H1 (cell line): ENCODE results near the gene CYP1A2. TPM values are rescaled to one million over a fixed set of nuclear protein-coding genes. Genes with fewer than 3 reads are reported as not detected.

Source experiments
- CTCF ChIA-PET: fragments of 300-600 bp; sonication (Branson Sonifier 250); formaldehyde crosslinking; loops from one replicate; lab custom pipeline; 2021; ENCODE audit not compliant: partially characterized antibody; lab: Charles Lee
- POLR2A ChIA-PET: fragments of 300-600 bp; sonication (Branson Sonifier 250); formaldehyde crosslinking; loops from one replicate; lab custom pipeline; 2021; ENCODE audit warnings: inconsistent platforms; ENCODE audit not compliant: partially characterized antibody; lab: Charles Lee
- DNase-seq, 2 experiments: peaks; one replicate each; pipeline versions ENCODE4 v3.0.0 to v3.0.0-alpha.2; 2010 to 2022; ENCODE audit warnings: low spot score in 2 of 2, low read depth in 1 of 2, mixed read lengths in 1 of 2
- FAIRE-seq: peaks from 2 replicates; lab custom pipeline; 2011; peaks lifted over from hg19 to GRCh38; lab: Jason Lieb, UNC
- H2AFZ ChIP-seq: 2 replicates; pipeline ENCODE4 v1.8.1; 2012; ENCODE audit warnings: low read length, inconsistent platforms
- H2AK5ac ChIP-seq: 2 replicates; pipeline ENCODE4 v1.6.1; 2013; ENCODE audit warnings: low read depth, low read length
- H2BK120ac ChIP-seq: replicated peaks from 2 replicates; pipeline ENCODE3; 2013; ENCODE audit warnings: low read depth, low read length, inconsistent platforms
- H2BK12ac ChIP-seq: 2 replicates; pipeline ENCODE4 v1.6.1; 2013; ENCODE audit warnings: low read depth, low read length
- H2BK15ac ChIP-seq: 2 replicates; pipeline ENCODE4 v1.6.1; 2013; ENCODE audit warnings: low read length
- H2BK20ac ChIP-seq: 2 replicates; pipeline ENCODE4 v1.6.1; 2013; ENCODE audit warnings: low read length
- H2BK5ac ChIP-seq: 2 replicates; pipeline ENCODE4 v1.6.1; 2013; ENCODE audit warnings: low read depth, low read length
- H3K14ac ChIP-seq: 2 replicates; pipeline ENCODE4 v1.6.1; 2013; ENCODE audit warnings: inconsistent platforms; ENCODE audit not compliant: insufficient read length
- H3K18ac ChIP-seq: 2 replicates; pipeline ENCODE4 v1.6.1; 2013; ENCODE audit warnings: low read length; ENCODE audit errors: extremely low read depth
- H3K23ac ChIP-seq: 2 replicates; pipeline ENCODE4 v1.6.1; 2013; ENCODE audit warnings: inconsistent platforms; ENCODE audit not compliant: insufficient read length
- H3K23me2 ChIP-seq: 2 replicates; pipeline ENCODE4 v1.6.1; 2013; ENCODE audit warnings: low read depth, low read length
- H3K27ac ChIP-seq: 2 replicates; pipeline ENCODE4 v1.6.1; 2011; ENCODE audit warnings: low read depth, low read length, inconsistent platforms
- H3K27me3 ChIP-seq, 4 experiments: replicated peaks in 1 of 4; 1 replicate in 1 of 4; 2 replicates in 3 of 4; pipeline versions ENCODE4 v1.6.1 to v1.8.1; 2011 to 2013; ENCODE audit warnings: low read length in 3 of 4, mild to moderate bottlenecking in 3 of 4, inconsistent platforms in 2 of 4, mixed read lengths in 2 of 4, moderate library complexity in 1 of 4; ENCODE audit not compliant: control insufficient read depth in 3 of 4, insufficient read depth in 3 of 4; ENCODE audit errors: extremely low read depth in 1 of 4
- H3K36me3 ChIP-seq, 4 experiments: 2 replicates each; pipeline versions ENCODE4 v1.6.1 to v1.8.1; 2011 to 2013; ENCODE audit warnings: mild to moderate bottlenecking in 4 of 4, low read length in 3 of 4, moderate library complexity in 2 of 4, control low read depth in 1 of 4, inconsistent platforms in 1 of 4; ENCODE audit not compliant: insufficient read depth in 4 of 4, control insufficient read depth in 2 of 4
- H3K4ac ChIP-seq: replicated peaks from 2 replicates; pipeline ENCODE3; 2013; ENCODE audit warnings: low read length, low read depth, mixed read lengths, inconsistent platforms; ENCODE audit not compliant: insufficient read length
- H3K4me1 ChIP-seq, 4 experiments: replicated peaks in 1 of 4; 1 replicate in 1 of 4; 2 replicates in 3 of 4; pipeline versions ENCODE4 v1.6.1 to v1.8.1; 2011 to 2013; ENCODE audit warnings: low read length in 3 of 4, inconsistent platforms in 2 of 4, mixed read lengths in 1 of 4; ENCODE audit not compliant: insufficient read depth in 4 of 4, control insufficient read depth in 3 of 4
- H3K4me2 ChIP-seq, 2 experiments: 2 replicates each; pipeline versions ENCODE4 v1.6.1 to v1.8.1; 2011 to 2013; ENCODE audit warnings: low read depth in 2 of 2, low read length in 2 of 2, control low read depth in 1 of 2, inconsistent platforms in 1 of 2, mild to moderate bottlenecking in 1 of 2; ENCODE audit not compliant: insufficient read depth in 1 of 2
- H3K4me3 ChIP-seq, 4 experiments: fragments of 200-600, 300-600 bp in 1 of 4; sonication (generic), shearing (Covaris generic), sonication (Bioruptor Twin) in 1 of 4; 2 replicates each; pipeline versions ENCODE4 v1.5.1 to v1.8.1; 2011 to 2016; ENCODE audit warnings: low read length in 4 of 4, low read depth in 3 of 4, control low read depth in 2 of 4, inconsistent platforms in 2 of 4, mild to moderate bottlenecking in 2 of 4, mixed read lengths in 1 of 4, moderate library complexity in 1 of 4; ENCODE audit not compliant: insufficient read depth in 2 of 4; ENCODE audit errors: extremely low read depth in 1 of 4
- H3K56ac ChIP-seq: replicated peaks from 2 replicates; pipeline ENCODE3; 2013; ENCODE audit warnings: low read depth, mild to moderate bottlenecking, mixed read lengths, low read length, inconsistent platforms; ENCODE audit not compliant: insufficient read length
- H3K79me1 ChIP-seq: 2 replicates; pipeline ENCODE4 v1.6.1; 2013; ENCODE audit warnings: low read depth, low read length, control low read depth
- H3K79me2 ChIP-seq, 2 experiments: 2 replicates each; pipeline versions ENCODE4 v1.6.1 to v1.8.1; 2012 to 2013; ENCODE audit warnings: low read length in 2 of 2, mild to moderate bottlenecking in 2 of 2, inconsistent platforms in 1 of 2; ENCODE audit not compliant: insufficient read depth in 2 of 2, control insufficient read depth in 1 of 2
- H3K9ac ChIP-seq, 4 experiments: replicated peaks in 1 of 4; 1 replicate in 1 of 4; 2 replicates in 3 of 4; pipeline versions ENCODE4 v1.6.1 to v1.8.1; 2011 to 2013; ENCODE audit warnings: low read depth in 3 of 4, low read length in 3 of 4, control low read depth in 2 of 4, mild to moderate bottlenecking in 2 of 4, moderate library complexity in 2 of 4, inconsistent platforms in 1 of 4; ENCODE audit errors: extremely low read depth in 1 of 4
- H3K9me3 ChIP-seq, 2 experiments: 2 replicates each; pipeline versions ENCODE4 v1.6.1 to v1.8.1; 2012 to 2013; ENCODE audit warnings: mild to moderate bottlenecking in 2 of 2, moderate library complexity in 2 of 2, control low read depth in 1 of 2, inconsistent platforms in 1 of 2, low read depth in 1 of 2, low read length in 1 of 2, mixed read lengths in 1 of 2; ENCODE audit not compliant: insufficient read depth in 2 of 2
- H4K20me1 ChIP-seq, 2 experiments: replicated peaks in 1 of 2; 2 replicates each; pipeline versions ENCODE3 to v1.8.1; 2011 to 2013; ENCODE audit warnings: inconsistent platforms in 2 of 2, low read length in 2 of 2, mild to moderate bottlenecking in 1 of 2; ENCODE audit not compliant: insufficient read depth in 2 of 2, control insufficient read depth in 1 of 2
- H4K5ac ChIP-seq: 2 replicates; pipeline ENCODE4 v1.6.1; 2013; ENCODE audit warnings: low read length, low read depth, mixed read lengths, inconsistent platforms; ENCODE audit not compliant: insufficient read length
- H4K8ac ChIP-seq: 2 replicates; pipeline ENCODE4 v1.8.0; 2013; ENCODE audit warnings: mild to moderate bottlenecking, moderate library complexity, low read length, inconsistent platforms; ENCODE audit not compliant: insufficient read depth; ENCODE audit errors: extremely low read depth
- H4K91ac ChIP-seq: replicated peaks from 2 replicates; pipeline ENCODE3; 2013; ENCODE audit warnings: low read length, mixed read lengths, inconsistent platforms; ENCODE audit not compliant: insufficient read length
- ATF3 ChIP-seq: IDR thresholded peaks from 2 replicates; pipeline ENCODE4 v1.6.1; 2011; ENCODE audit warnings: low read depth, mild to moderate bottlenecking, low read length; ENCODE audit not compliant: insufficient read depth
- BRCA1 ChIP-seq: IDR thresholded peaks from 2 replicates; pipeline ENCODE4 v1.6.1; 2012; ENCODE audit warnings: low read depth, low read length, improper control_type of control experiment
- HDAC2 ChIP-seq, 2 experiments: fragments of 300-600 bp in 1 of 2; sonication (generic) in 1 of 2; IDR thresholded peaks; 2 replicates each; pipeline ENCODE4 v1.6.1; 2011 to 2012; ENCODE audit warnings: low read depth in 2 of 2, low read length in 2 of 2, mild to moderate bottlenecking in 2 of 2, moderate library complexity in 2 of 2, borderline replicate concordance in 1 of 2, inconsistent platforms in 1 of 2
- HDAC6 ChIP-seq: IDR thresholded peaks from one replicate; pipeline ENCODE4 v1.7.1; 2012; ENCODE audit warnings: low read depth, mild to moderate bottlenecking, inconsistent platforms, low read length, moderate library complexity
- JUN ChIP-seq: IDR thresholded peaks from 2 replicates; pipeline ENCODE4 v1.6.1; 2011; ENCODE audit warnings: low read depth, mild to moderate bottlenecking, improper control_type of control experiment, low read length
- JUND ChIP-seq: IDR thresholded peaks from 2 replicates; pipeline ENCODE4 v1.6.1; 2011; ENCODE audit warnings: mild to moderate bottlenecking, improper control_type of control experiment, low read length
- KDM1A ChIP-seq: fragments of 200-600, 300-600 bp; sonication (generic); IDR thresholded peaks from 2 replicates; pipeline ENCODE4 v1.7.1; 2016; ENCODE audit warnings: mild to moderate bottlenecking, low read length, borderline replicate concordance
- RNF2 ChIP-seq: fragments of 200-900, 300-1000 bp; sonication (generic); IDR thresholded peaks from 2 replicates; pipeline ENCODE4 v1.7.1; 2016; ENCODE audit warnings: borderline replicate concordance, low read depth, mild to moderate bottlenecking, antibody characterized with exemption, low read length; ENCODE audit not compliant: poor library complexity, severe bottlenecking; ENCODE audit errors: missing control alignments
- SUZ12 ChIP-seq: fragments of 200-600 bp; sonication (generic); IDR thresholded peaks from 2 replicates; pipeline ENCODE4 v1.6.1; 2012; ENCODE audit warnings: mild to moderate bottlenecking, inconsistent platforms, low read length, moderate library complexity, mixed read lengths
- WGBS, 2 experiments: shearing (Covaris generic) in 1 of 2; methylation state at CpG; one replicate each; pipeline versions ENCODE4 v1.1.6 to v1.1.7; 2013 to 2015; ENCODE audit warnings: low lambda C conversion rate in 2 of 2, mixed read lengths in 2 of 2, inconsistent platforms in 1 of 2, low coverage in 1 of 2, missing lambda C conversion rate in 1 of 2; ENCODE audit not compliant: insufficient replicate concordance in 2 of 2, insufficient coverage in 1 of 2, insufficient read length in 1 of 2; ENCODE audit errors: extremely low coverage in 1 of 2, missing lambda C conversion rate in 1 of 2; 5-methylcytosine and 5-hydroxymethylcytosine counted together
- polyA plus RNA-seq, 7 experiments: library from polyadenylated mRNA; depleted of rRNA in 3 of 7; stranded (reverse) in 5 of 7; unstranded in 2 of 7; fragments of >200 nt in 5 of 7; fragments of 200-250 nt in 2 of 7; gene quantifications; 1 replicate in 5 of 7; 2 replicates in 1 of 7; 4 replicates in 1 of 7; pipeline versions ENCODE4 v1.2.1 to v1.2.3, GENCODE V29; 2011 to 2013; ENCODE audit warnings: missing spikeins in 2 of 7, mixed read lengths in 2 of 7
- total RNA-seq: library from RNA; stranded (reverse); fragmentation: NEBNext Ultra II Directional; extraction: Animal tissue kit (Norgen Biotek cat#: 25700); gene quantifications from 2 replicates; pipeline ENCODE4 v1.2.1, GENCODE V29; 2021

Gene CYP1A2
- total and polyA plus RNA-seq, 2 of the 8 experiments (the other 6 are each of a cell fraction or from before 2014, with no cell fraction given), result not detected

GRCh38 chr15:74786551-74787165 is 38.0 kb downstream of the CYP1A2 start:
- Histone ChIP-seq H3K23me2 (peaks cover 6% of the 10 kb centered on the region), H3K23ac (no peak overlapping the region), H2BK20ac (no peak overlapping the region), H2BK120ac (no peak overlapping the region), H2AK5ac (no peak overlapping the region), H3K9ac (no peak overlapping the region), H3K4ac (no peak overlapping the region), H3K4me2 (no peak overlapping the region), H3K79me1 (peaks cover 26% of the 10 kb centered on the region), H3K36me3 (no peaks in the 10 kb centered on the region), H3K14ac (no peak overlapping the region), H3K4me1 (peaks cover 4 to 32% (median 22%) of the 10 kb centered on the region in 4 experiments), H2BK12ac (no peak overlapping the region), H3K27ac (no peak overlapping the region), H3K56ac (no peak overlapping the region), H4K91ac (no peak overlapping the region), H3K4me3 (no peak overlapping the region), H2BK5ac (no peak overlapping the region), H3K18ac (no peak overlapping the region), H4K20me1 (peaks cover 22 to 44% of the 10 kb centered on the region in 2 experiments), H2BK15ac (no peak overlapping the region), H4K8ac (no peak overlapping the region), H4K5ac (no peak overlapping the region), H3K27me3 (no peaks in the 10 kb centered on the region), H3K79me2 (peaks cover 0 to 13% of the 10 kb centered on the region in 2 experiments; a peak in 1 of 4 replicates), H2AFZ (no peak overlapping the region), H3K9me3 (no peaks in the 10 kb centered on the region)
- no peak for TF ChIP-seq HDAC6
- TF ChIP-seq JUND, result no peak
- no peak for TF ChIP-seq SUZ12
- no peak for TF ChIP-seq RNF2
- no peak for TF ChIP-seq KDM1A
- no peak for TF ChIP-seq HDAC2 (IDR thresholded peaks at IDR 0.05; ENCODE audit: borderline replicate concordance in 1 of 2, low read depth in 2 of 2, low read length in 2 of 2)
- TF ChIP-seq BRCA1, result no peak
- no peak for TF ChIP-seq ATF3
- TF ChIP-seq JUN, result no peak
- DNase-seq, result no peak
- no peak for FAIRE-seq
- WGBS, 2 experiments, result 93% methylated on average over 5 of the region's 7 CpGs; no CpG with 5 or more reads in 1 of the 2 experiments
- ChIA-PET CTCF (interaction anchor here (0.6 to 53.7 kb wide), 19 partner anchors 10 to 161 kb away, joined by 3 to 1439 read pairs (median 8); partner anchors contain the start of genes CLK3, CPLX3, CSK and LMAN1L), POLR2A (interaction anchor here (0.6 to 4.5 kb wide), 9 partner anchors 13 to 159 kb away, joined by 3 to 20 read pairs (median 3); no protein-coding TSS in a partner anchor)
